SKM-1 (cell line): ENCODE measurements around the gene CTSA.
"Not testable (repeated sequence)": the region's sequence is repeated elsewhere in the genome, so short reads cannot be mapped to it uniquely, and the experiment has no call there.

Experiments used
- DNase-seq: peaks from one replicate; lab custom pipeline; 2025; ENCODE audit not compliant: unreplicated experiment; lab: John Stamatoyannopoulos, UW

CTSA gene

DNA sequence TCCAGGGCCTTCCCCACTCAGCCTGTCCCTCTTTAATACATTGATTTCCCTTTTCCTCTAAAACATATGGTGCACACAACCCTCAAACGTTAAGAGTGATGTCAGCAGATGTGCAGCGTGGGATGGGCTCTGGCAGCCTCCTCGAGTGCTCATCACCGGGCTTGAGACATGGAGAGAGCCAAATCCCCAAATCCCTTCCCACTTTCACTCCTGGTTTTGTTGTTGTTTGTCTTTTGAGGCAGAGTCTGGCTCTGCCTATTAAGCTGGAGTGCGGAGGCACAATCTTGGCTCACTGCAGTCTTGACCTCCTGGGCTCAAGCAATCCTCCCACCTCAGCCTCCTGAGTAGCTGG lies 26.6 kb downstream of the CTSA start:
- DNase-seq = no peak

DNA sequence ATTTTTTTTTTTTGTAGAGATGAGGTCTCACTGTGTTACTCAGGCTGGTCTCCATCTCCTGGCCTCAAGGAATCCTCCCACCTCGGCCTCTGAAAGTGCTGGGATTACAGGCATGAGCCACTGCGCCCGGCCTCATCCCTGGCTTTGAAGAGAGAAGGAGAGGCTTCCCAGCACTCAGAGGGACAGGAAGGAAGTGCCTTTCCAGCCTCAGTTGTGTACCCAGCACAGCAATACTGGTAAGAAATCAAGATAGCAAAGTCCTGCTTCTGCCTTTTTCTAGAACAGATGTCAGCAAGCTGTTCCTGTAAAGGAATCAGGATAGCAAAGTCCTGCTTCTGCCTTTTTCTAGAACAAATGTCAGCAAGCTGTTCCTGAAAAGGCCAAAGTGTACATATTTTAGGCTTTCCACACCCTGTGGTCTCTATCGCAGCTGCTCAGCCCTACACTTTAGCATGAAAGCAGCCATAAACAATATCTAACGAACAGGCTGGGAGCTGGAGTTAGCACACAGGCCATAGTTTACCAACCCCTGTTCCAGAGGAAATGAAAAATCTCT lies 27.1 kb downstream of the CTSA start:
- no peak for DNase-seq

GRCh38 chr20:45918779-45919537 lies 27.8 kb downstream of the CTSA start:
- no peak for DNase-seq

DNA sequence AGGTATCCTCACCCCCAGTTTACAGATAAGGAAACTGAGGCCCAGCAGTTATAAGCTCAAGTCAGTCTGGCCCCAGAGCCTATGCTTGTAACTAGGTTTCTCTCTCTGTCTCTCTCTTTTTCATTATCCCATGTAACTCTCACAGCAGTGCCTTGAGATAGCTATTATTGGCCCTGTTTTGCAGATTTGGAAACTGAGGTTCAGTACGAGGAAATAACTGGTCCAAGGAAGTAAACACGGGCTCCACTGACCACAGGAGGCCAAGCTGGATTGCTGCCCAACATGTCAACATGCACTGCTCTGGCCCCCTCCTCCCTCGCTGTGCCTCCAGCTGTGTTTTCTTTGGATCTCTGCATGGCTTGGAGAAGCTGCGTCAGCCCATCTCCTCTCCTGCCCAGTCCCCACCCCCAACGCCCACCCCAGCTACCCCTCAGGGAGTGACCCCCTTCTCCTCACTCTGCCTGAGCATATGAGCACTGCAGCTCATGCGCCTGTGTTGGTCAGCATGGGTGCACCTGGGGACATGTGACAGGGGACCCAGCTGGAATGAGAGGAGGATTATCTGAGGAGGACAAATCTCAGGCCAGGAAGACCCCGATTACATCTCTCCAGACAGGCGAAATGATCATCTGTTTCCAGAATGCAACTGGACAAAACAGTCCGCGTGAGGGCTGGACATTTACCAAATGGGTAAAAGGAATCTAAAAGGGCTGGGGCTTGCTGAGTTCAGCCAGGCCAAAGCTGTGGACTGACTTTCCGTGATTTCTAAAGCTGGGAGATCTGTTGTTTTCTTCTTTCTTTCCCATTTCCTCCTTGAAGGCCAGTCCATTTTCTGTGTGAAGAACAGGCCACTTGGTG lies 28.6 kb downstream of the CTSA start:
- DNase-seq = no peak

- no peak for DNase-seq
These were observed 29.6 kb downstream of the CTSA start for GRCh38 chr20:45920462-45921336.

DNA sequence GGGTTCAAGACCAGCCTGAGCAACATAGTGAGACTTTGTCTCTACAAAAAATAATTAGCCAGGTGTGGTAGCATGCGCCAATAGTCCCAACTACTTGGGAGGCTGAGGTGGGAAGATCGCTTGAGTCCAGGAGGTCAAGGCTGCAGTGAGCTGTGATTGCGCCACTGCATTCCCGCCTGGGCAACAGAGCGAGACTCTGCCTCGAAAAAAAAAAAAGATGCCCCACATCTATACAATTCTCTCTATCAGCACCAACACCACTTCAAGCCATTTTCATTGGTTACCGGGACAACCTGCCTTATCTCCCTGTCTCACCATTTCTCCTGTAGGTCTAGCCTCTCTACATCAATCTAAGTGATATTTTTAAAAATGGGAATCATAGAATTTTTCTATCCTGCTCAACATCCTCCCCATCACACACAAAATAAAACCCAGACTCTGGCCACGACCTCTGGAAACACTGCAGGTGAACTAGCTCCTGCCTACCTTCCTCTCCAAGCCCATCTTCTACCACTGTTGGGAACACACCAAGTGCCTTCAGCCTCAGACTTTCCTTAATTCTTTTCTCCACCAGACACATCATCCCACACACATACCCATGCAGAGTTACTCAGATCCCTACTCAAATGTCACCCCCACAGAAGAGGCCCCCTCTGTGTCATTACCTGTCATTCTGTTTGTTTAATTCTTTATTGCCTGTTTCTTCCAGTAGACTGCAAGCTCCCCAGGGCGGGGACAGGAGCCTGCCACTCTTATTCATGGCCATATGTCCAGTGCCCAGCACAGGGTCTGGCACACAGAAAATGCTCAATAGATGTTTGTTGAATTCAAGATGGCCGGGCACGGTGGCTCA lies 30.4 kb downstream of the CTSA start:
- DNase-seq = no peak

GRCh38 chr20:45924391-45925261 lies 33.5 kb downstream of the CTSA start:
- no peak for DNase-seq

- DNase-seq = no peak
These were observed 34.8 kb downstream of the CTSA start for GRCh38 chr20:45925821-45926506.

DNA sequence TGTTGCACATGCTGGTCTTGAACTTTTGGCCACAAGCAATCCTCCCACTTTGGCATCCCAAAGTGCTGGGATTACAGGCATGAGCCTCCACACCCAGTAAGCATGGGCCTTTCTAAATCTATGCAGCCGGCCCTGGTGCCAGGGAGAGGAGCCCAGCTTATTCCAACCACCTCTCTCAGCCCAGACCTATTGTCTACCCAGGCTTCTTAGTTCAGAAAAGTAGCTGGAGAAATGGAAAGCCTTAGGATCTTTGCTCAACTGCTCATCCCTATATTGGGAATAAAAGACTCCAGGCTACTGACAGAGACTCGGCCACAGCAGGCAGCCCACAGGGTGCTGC lies 35.6 kb downstream of the CTSA start:
- no peak for DNase-seq

- no peak for DNase-seq
These were observed 36.1 kb downstream of the CTSA start for GRCh38 chr20:45927071-45927878.

GRCh38 chr20:45931680-45932079 lies 40.5 kb downstream of the CTSA start:
- not testable (repeated sequence) for DNase-seq

DNA sequence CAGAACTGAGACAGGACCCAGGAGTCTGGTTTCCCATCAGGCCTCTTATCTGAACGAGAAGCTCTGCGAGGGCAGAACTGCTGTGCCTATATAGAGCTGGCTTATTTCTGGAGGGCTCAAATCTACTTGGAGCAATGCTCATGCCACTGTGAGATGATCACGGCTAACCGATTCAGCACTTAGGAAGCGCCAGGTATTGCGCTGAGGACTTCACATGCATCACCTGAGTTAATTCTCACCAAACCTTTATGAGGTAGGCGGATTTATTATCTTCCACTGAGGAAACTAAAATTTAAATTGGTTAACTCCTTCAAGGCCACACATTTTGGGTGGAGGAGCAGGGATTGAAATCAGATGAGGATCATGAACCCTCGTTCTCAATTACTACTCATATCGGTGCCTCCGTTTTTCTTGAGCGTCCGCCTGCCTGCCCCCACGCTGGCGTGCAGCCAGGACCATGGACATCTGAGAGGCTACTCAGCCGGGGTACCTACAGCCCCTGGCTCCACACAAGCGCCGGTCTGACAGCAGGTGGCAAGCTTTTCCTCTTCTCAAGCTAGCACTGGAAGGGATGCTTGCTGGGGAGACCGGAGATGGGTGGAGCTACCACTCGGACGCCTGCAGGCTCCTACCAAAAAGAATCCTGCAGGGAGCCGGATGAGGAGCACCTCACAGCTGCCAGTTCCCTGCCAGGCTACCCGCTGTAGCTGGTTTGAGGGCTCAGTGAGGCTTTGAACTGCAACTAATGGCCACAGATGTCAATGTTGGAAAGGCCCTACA lies 42.3 kb downstream of the CTSA start:
- DNase-seq = peak; percentile 54

- no peak for DNase-seq
These were observed 43.0 kb downstream of the CTSA start for GRCh38 chr20:45934046-45934585.

DNA sequence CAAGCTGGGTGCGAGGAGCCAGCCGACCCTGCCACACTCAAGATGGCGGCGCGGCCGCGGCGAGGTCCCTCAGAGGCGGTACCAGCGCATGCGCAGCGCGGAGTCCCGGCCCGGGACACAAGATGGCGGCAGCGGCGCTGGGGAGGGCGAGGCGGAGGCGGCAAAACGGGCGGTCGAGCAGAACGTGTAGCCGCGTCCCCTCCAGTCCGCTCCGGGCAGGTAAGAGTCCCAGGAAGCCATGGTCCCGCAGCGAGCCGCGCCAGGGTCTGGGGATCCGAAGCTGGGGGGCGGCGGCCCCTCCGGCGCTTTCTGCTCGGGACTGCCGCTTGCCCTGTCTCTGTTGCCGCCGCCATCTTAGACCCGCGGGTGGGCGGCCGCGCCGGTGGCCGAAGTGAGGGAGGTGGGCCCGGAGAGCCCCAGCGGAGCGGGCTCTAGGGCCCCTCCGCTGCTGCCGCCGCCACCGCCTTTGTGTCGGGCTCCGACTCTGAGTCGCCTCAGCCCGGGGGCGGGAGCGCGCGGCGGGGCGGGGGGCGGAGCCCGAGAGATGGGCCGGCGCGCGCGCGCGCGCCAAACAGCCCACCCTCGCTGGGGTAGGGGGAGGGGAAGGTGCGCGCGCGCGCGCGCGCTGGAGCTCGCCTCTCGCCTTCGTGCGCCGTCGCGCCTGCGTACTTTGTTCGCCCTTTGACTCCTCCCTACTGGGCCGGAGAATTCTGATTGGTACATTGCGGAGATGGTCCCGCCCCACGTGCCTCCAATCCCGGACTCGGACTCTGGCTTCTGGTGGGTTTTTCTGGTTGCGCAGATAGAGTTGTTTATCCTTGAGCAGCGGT lies 43.7 kb downstream of the CTSA start, which contains the start of gene PCIF1:
Gene PCIF1 (plus strand): TSS at position 98 of the 830 bp plus-strand sequence. CDS start 4,317 bp downstream, outside the sequence.
- peak; percentile 91 for DNase-seq

DNA sequence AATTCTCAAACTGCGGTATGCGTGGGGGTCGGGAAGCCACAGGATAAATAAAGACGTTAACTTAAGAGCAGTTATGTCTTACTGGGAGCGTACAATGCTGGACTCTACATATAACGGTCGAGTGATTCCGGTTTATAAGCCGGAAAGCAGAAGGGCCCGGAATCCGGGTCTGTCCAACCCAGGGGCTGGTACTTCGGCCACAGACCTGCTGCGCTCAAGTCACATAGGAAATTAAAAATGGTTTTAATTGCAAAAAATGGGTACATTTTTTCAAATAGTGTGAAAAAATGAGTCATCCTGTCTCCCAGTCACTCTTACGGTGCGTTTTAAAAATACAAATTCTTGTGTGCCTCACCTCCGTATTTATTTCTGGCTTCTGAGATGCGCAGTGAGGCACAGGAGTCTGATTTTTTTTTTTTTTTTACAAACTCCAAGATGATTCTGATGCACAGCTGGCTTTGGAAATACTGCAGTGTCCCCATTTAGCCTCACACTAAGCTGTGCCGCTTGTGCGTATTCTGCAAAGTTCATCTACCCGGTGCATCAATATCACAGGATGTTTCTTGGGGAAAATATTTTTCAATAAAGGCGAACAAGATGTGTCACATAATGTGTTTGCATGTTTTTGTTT lies 44.4 kb downstream of the CTSA start:
- no peak for DNase-seq
